NCI-H128 (cell line): ENCODE data around the gene SLC41A1.

Source experiments
- DNase-seq: peaks from one replicate; lab custom pipeline; 2025; ENCODE audit not compliant: unreplicated experiment; lab: John Stamatoyannopoulos, UW

The SLC41A1 gene

DNA sequence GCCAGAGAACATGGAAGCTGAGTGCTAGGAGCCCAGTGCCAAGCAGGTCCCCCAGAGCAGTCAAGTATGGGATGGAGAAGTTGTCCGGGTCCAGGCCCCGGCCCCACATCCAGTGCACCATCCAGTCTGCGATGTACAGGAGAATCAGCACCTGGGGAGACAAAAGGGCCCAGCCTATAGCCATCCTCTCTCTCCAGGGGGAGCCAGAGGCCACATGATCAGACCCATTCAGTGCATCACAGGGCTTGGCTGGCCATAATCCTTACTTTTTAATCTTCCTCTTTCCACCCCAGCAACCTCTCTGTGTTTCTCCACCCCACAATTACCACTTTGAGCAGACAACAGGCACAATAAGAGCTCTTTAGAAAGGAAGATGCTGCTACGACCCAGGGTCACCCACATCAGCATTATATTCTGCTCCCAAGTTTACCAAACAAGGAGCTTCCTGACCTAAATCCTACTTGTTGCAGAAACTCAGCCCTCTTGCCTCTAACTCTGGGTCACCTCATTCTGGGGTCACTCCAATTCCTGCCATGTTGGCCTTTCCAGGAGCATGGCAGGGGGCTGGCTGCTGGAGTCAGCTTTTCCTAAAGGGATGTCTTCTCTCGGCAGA lies 21.3 kb downstream of the SLC41A1 start:
- DNase-seq, result peak; percentile 23

DNA sequence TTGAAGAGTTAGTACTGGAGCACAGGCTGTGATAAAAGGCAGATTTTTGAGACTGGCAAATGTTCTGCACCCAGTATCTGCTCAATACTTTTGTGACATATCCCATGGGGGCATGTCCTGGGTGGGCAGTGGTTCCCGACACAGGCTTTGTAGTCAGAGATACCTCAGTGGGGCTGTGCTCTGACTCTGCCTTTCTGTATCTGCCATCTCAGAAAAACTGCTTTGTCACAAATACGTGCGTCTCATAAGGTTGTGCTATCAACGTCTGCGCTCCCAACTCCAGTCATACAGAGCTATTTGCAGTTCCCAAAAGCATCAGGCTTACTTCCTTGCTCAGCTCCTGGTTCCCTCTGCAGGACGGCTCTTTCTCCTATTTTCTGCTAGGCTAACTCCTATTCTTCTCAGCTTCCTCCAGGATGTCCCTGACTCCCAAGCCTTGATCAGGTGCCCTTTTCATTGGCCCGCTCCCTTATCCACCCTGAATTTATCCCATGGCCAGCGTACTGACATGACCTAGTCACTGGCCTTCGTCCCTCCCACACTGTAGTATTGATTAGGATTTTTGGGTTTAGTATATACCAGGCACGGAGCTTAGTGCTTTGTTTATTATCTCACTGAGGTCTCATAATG lies 25.6 kb downstream of the SLC41A1 start:
- DNase-seq, result no peak

DNA sequence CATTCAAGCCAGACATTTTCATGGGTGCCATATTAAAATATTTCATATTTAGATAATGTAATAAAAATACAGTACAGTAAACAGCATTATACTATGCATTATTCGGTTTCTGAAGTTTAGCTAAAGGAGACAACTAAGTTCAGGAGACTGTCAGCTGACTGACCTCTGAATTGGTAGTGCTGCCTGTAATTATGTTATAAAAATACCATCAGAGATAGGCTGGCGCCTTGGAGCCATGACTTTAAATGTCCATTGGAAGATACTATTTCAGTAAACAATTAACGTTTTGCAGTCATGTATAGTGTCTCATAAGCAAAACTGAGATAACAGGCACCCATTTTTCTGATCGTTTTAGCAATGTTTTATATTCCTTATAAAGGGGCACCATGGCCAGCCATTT lies 26.4 kb downstream of the SLC41A1 start:
- no peak for DNase-seq

DNA sequence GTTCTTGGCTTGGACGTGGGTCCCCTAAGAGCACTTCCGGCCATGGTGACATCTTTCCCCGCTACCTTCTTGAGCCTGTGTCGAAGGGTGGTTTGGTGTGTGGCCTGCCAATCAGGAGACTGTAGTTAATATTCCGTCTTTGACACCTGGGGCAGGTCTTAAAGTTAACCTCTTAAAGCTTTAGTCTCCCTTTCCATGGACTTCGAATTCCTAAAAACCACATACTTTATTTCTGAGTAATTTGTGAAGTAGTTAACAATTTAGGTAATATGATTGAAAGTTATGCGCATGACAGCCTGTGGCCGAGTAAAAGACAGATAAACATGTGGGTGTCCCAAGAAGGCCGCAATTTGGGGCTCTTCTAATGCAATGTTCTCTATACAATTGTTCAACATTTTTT lies 27.6 kb downstream of the SLC41A1 start:
- no peak for DNase-seq

DNA sequence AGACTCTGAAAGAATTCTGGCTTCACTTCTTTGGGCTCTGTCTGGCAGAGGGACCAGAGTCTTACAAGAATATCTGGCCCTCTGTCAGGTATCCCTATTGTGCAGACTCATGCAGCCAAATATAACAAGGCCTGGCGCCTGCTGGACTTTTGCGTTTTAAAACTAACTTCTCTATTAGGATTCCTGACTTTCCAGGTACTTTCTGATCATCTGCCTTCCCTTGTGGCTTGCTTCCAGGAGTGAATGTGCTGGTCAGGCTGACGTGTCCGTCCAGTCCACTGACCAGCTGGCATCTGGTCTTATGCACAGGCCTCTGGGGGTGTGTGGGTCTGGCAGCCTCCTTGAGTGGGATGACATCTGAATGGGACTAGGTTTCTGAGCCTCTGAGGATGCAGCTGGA lies 29.1 kb downstream of the SLC41A1 start:
- no peak for DNase-seq

DNA sequence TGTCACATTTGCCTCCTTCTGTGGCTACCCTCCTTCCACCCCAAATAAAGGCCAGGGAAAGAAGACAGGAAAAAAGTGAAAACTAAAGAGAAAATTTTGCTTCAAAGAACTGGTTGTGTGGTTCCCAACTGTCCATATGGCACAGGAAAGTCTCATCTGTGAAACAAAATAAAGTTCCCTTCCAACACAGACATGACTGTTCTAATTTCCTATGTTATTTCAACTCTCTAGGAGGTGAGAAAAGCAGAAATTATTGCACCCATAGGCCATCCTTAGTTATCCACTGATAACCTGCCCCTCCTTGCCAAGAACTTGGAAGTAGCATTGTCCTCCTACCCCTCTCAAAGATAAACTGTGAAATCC lies 29.6 kb downstream of the SLC41A1 start:
- DNase-seq, result no peak

DNA sequence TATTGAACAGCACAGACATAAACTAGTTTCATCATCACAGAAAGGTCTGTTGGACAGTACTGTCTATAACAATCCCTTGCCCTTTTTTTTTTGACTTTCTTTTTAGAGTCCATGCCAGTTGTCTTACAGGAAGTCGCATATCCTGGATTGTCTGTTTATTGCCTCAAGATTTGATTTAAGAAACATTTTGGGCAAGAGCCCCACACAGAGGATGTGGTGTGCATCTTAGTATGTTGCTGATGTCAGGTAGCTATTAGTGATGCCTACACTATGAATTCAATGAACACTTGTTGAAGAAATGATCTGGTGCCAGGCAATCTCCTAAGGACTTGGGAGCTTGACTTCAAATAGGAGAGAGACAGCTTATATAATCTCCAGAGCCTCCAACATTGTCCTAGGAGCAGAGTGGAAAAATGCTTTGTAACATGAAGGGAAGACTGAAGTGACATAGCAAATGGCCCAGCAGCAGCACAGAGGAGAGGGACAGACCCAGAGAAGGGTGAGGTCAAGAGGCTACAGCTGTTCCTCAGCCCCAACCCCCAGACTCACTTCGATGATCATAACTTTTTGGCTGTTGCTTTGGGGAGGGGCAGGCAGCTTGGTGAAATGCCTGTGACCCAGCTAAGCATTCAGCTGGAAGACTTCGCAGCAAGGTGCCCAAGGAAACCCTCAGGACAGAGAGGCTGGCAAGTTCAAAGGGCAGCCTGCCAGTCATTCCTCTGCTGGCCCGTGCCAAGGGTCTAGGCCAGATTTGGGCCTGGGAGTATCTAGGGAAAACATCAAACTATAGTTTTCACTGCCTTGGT lies 30.2 kb downstream of the SLC41A1 start:
- no peak for DNase-seq

DNA sequence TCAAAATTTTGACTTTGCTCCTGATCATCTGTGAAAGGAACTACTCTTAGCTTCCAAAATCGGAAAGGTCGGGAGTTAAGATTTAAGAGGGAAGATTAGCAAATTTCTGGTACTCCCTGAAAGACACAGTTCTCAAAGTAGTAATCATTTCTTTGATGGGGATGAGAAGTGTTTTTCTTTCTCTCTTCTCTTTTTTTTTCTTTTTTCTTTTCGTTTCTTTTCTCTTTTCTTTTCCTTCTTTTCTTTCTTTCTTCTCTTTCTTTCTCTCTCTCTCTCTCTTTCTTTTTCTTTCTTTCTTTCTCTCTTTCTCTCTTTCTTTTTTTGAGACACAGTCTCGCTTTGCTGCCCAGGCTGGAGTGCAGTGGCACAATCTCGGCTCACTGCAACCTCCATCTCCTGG lies 32.7 kb downstream of the SLC41A1 start:
- no peak for DNase-seq

DNA sequence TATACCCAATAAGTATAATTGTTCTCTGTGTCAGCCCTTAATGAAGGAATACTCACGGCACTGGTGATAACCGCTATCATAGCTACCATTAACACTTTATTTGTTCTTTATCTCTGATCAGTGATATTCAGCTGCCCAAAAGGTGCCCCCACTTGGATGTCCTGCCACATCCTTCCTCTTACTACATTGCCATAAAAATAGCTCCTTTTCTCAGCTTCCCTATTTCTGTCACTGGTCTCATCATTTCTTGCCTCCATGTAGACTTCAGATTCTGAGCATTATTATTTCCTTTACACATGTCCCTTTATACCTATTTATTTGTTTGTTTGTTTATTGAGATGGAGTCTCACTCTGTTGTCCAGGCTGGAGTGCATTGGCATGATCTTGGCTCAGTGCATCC lies 35.0 kb downstream of the SLC41A1 start:
- no peak for DNase-seq

DNA sequence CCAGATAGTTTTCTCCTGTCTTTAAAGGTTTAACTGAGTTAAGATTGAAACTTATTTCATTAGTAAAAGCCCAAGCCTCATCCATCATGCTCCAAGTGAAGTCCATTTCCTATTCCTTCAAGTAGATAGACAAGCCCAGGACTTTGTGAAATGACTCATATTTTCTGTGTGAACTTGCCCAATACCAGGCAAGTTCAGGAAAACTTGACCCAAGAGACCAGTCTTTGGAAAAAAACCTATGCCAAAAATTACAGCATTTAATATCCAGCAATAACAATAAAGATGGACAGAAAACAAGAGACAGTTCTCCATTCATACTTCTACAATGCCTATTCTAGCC lies 37.3 kb downstream of the SLC41A1 start:
- no peak for DNase-seq

DNA sequence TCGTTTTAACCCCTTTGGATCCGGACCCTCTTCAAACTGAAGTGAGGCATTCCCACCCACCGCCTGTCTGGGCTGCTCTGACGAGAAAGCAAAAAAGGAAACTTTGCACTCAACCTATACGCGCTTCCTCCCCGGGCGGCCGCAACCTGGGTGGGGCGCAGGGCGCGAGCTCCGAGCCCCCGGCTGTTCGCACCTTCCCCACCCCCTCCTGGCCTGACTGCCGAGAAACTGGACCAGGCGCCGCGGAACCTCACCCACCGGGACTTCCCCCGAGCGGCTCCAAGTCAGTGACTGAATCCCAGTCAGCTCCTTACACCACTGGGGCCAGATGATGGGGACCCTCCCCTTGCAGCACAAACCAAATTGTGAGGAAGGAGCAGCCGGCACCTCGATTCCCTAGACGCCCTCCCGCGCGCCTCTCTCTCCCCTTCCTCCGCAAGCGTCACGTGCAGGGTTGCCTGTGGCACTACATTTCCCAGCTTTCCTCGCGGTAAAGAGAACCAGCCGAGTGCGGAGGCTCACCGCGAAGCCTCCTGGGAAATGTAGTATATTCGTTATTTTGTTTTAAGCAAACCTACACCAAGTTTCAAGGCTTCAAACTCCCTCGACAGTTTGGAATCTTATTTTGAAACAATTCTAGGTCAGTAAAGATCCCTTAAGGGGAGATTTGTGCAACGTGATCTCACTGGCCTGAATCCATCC lies 37.8 kb downstream of the SLC41A1 start, which contains the start of gene RAB29:
Gene RAB29, minus strand, starts transcription at position 468 of the 702 bp plus-strand sequence. CDS start 526 bp downstream, outside the sequence.
- DNase-seq, result peak; percentile 65

DNA sequence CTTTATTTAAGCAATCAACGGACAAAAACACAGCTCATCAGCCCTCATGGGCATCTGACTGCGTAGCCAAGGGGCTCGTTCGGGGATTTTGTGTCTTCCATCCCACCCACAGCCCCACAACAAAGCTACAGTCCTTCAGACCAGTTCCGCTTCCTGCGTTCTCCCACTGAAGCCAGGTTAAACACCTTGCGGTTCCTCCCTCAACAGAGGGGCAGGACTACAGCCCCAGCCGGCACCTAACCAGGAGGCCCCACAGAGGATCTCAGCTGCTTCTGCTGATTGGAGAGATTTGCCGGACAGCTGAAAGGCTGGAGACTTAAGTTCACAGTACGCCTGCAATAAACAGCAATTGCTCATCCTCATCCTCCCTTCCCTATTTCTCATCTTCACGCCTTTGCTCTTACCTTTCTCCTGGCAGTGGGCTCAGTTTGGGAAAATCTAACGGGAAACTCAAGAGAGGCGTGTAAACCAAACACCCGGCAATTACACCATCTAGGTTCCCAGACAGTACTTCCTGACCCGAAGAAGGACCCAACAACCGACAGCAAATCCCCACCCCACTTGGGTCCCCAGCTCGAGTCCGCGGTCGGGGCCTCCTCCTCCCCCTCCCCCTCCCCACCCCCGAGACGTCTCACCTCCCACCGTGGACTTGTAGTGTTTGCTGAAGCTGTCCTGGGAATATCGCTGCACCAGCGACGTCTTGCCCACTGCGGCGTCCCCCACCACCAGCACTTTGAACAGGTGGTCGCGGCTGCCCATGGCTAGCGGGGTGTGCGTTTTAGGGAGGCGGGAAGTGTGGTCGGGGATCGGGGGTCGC lies 38.6 kb downstream of the SLC41A1 start:
- DNase-seq, result no peak

DNA sequence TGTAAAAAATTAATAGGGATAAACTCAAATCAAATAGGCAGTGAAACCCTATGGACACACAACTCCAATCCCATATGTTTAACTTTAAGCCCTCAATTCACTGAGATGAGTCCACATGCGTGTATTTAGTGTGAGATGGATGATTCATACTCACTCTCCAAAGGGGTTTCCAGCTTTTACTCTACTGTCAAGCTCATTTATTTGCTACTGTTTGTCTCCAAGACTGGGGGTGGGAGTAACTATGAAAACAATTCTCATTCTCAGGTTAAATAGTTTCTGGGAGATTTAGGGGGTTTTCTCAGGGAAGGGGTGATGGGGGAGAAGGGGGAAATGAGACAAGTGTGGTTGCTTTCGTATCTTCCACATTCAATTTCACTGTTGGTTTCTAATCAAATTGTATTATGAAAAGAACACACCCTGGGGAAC lies 40.4 kb downstream of the SLC41A1 start:
- DNase-seq, result no peak

DNA sequence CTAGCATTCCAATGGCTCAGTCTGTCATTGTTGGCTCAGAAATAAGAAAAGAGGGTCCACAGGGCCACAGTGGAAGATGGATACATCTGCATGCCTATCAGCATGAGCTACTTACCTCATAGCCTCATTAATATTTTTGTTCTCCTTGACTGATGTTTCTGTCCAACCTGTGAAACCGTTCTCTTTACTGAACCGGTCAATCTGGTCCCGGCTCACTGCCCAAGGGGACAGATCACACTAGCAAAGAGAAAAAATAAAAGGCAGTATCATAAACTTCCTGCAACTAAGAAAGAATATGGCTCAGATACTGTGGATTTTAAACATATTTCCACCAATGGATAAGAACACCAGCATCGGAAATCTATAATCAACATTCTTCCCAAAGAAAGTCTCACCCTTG lies 42.4 kb downstream of the SLC41A1 start:
- no peak for DNase-seq

DNA sequence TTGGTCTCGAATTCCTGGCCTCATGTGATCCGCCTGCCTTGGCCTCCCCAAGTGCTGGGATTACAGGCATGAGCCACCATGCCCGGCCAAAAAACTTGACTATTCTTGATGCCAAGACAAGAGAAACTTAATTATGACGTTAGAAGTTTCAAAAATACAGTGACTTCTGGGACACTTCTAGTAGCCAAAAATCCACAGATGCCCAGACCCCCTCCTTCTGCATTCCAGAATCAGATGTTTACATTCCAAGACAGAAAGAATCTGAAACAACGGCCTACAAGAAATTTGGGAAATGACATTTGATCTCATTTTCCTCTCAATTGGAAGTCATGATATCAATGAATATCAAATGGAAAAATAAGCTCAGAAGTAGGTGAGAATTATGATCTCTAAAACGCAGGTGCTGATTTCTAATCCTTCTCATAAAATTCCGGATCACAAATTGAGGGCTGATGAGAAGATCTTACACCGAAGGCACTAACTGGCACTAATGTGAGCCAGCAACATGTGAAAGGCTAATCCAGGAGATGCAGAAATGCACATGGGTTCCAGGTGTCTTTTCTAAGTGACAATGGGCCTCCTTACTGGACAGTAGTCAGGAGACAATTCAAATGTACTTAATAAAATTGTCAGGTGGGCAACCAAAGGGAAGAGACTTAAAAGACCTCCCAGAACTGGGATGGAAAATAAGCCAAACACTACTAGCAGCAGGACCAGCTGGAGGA lies 43.2 kb downstream of the SLC41A1 start:
- DNase-seq, result no peak

DNA sequence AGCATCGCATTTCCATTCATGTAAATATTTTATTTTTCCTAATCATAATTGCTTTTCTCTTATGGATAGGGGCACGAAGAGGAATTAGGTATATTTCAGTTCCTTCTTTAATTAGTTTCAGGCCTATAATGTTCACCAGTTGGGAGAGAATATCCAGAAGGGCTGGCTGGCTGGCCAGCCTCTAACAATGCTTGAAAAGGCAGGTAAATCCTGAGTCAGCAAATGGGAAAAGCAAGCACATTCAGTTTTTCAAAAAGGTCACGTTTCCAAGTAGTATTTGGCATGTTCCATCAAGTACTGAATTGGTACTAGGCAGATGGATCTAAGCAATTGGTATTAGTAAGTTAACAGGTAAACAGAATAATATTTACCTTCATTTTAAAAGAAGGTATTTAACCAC lies 45.8 kb downstream of the SLC41A1 start:
- DNase-seq, result no peak

DNA sequence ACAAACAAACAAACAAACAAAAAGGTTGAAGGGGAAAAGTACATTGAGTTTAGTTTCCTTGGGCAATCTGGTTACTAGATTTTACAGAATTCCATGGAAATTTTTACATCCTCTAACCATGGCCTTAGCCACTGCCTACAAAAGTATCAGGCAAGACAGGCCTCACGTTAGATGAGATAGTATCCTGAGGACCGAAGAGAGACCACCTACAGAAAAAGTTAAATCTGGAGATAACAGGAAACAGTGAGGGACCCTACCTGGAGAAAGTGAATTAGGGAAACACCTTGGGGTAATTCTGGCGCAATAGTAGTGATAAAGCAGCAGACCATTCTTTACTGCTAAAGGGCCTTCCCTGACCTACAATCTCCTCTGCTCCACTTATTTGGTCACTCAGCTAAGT lies 46.4 kb downstream of the SLC41A1 start:
- no peak for DNase-seq

DNA sequence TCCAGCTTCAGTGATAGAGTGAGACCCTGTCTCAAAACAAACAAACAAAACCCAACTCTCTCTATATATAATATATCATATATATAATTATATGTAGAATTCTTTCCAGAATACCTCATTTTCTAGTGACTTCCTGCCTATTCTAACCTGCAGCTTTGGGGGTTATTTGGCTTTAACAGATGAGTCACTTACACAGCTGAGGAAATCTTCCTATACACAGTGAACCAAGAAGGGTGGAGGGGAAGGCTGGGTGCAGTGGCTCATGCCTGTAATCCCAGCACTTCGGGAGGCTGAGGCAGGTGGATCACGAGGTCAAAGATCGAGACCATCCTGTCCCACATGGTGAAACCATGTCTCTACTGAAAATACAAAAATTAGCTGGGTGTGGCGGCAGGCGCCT lies 47.0 kb downstream of the SLC41A1 start:
- DNase-seq, result no peak

DNA sequence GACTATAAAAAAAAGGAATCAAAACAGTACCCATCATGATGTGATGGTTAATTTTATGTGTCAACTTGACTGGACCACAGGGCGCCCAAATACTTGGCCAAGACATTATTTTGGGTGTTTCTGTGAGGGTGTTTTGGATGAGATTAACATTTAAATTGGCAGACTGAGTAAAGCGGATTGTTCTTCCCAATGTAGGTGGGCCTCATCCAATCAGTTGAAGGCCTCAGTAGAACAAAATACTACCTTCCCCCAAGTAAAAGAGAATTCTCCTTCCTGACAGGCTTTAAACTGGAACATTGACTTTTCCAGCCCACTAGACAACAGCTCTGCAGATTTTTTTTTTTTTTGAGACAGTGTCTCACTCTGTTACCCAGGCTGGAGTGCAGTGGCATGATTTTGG lies 48.4 kb downstream of the SLC41A1 start:
- DNase-seq, result no peak

DNA sequence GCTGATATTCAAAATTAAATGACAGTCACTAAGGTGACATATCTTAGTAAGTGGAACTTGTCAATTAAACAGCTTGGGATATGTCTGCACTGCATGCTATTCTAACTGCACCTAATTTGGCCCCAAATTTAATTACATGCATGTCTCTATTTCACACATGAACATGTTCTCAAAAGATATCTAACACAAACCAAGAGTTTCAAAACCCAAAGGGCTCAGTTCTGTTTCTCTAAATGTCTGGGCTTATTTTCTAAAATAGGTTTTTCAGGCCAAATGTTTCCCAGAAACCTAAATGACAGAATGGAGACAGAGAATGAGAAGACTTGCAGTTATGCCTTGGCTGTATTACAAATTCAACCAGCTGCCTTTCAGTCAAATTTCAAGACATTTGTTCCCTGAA lies 49.0 kb downstream of the SLC41A1 start:
- no peak for DNase-seq
